Lower leg skin (tissue), 4 donors: ENCODE measurements around the gene RETREG3. TPM values are rescaled to one million over a fixed set of nuclear protein-coding genes. Genes with fewer than 3 reads are reported as not detected.

Source experiments
- DNase-seq, 2 donors: peaks; one replicate each; pipeline ENCODE4 v3.0.0-alpha.2; 2019; ENCODE audit warnings: low spot score in 2 of 2
- H3K4me3 ChIP-seq: fragments of 200-600 bp; sonication (generic); 2 replicates; pipeline ENCODE4 v1.5.1; 2017; ENCODE audit warnings: mild to moderate bottlenecking, low read depth; ENCODE audit not compliant: poor library complexity, severe bottlenecking
- POLR2A ChIP-seq, 2 donors: fragments of 450-650 bp; IDR thresholded peaks; one replicate each; pipeline ENCODE4 v1.6.1; 2016 to 2017; ENCODE audit warnings: antibody characterized with exemption in 2 of 2, mild to moderate bottlenecking in 1 of 2, moderate library complexity in 1 of 2
- WGBS, 2 donors: methylation state at CpG; one replicate each; pipeline ENCODE4 v1.1.5; 2018; 5-methylcytosine and 5-hydroxymethylcytosine counted together
- intact Hi-C: fragments of 100-400 bp; cut with DNase I; formaldehyde crosslinking; loops from one replicate; pipeline ENCODE4 v1.15.0; 2023; ENCODE audit warnings: low total_unique reads
- total RNA-seq, 4 donors: library from RNA; depleted of rRNA; stranded (reverse); fragments of >200 nt; gene quantifications; one replicate each; pipeline ENCODE4 v1.1.0, GENCODE V29; 2016
- TF ChIP-seq, protein P1 (sequence below), 3 donors: fragments of 450-650 bp; IDR thresholded peaks; one replicate each; pipeline ENCODE4 v1.5.1; 2016; ENCODE audit warnings: antibody characterized with exemption in 3 of 3, mild to moderate bottlenecking in 3 of 3, moderate library complexity in 2 of 3

RETREG3 gene
- total RNA-seq, 4 donors from 2014 or later, result 69.4 to 106 (median 84.3) TPM

DNA sequence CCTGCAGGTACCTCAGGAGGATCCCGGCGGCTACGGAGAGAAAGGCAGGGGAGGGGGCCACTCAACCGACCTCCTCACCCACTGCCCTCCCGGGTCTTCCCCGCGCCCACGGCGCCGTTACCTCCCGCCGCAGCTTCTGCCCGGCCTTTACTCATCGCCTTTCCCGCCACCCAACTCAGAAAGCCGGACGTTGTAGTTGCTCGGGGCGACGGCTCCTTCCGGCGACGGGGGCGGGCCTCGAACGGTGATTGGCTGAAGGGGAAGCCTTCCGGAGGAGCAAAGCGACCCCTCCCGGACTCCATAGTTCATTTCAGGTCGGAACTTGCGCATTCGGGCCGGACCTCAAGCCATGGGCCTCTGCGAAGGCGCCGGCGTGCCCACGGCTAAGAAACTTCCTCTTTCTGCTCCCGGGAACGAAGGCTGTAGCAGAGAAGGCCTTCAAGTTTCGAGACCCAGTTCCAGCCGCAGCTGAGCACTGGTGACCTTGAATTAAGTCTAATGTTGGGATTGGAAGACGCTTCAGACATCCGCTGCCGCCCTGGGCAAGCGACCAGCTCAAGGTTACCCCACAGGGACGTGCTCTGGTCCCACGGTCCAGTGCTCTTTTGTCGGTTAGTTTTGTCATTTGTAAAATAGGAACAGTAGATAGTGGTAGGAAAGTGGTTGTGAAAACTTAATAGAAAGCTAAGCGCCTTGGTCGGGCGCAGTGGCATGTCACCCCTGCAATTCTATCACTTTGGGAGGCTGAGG lies 31.5 kb downstream of the RETREG3 start, which contains the start of gene PSMC3IP:
Gene PSMC3IP (minus strand): TSS at position 198 of the 750 bp plus-strand sequence. CDS start 43 bp downstream, at position 155.
- intact Hi-C loops, result loop anchor here (10.0 kb wide), 1 partner anchor 107 kb away; the partner anchor contains the start of genes CCR10 and CNTNAP1
- DNase-seq, result peak; percentile 95 to 99
- 0 to 1% methylated on average over 43 to 47 of the region's 52 CpGs for WGBS, 2 donors
- H3K4me3 ChIP-seq, result peak within 1 kb of the TSS; percentile 38
- TF ChIP-seq, protein P1, sequence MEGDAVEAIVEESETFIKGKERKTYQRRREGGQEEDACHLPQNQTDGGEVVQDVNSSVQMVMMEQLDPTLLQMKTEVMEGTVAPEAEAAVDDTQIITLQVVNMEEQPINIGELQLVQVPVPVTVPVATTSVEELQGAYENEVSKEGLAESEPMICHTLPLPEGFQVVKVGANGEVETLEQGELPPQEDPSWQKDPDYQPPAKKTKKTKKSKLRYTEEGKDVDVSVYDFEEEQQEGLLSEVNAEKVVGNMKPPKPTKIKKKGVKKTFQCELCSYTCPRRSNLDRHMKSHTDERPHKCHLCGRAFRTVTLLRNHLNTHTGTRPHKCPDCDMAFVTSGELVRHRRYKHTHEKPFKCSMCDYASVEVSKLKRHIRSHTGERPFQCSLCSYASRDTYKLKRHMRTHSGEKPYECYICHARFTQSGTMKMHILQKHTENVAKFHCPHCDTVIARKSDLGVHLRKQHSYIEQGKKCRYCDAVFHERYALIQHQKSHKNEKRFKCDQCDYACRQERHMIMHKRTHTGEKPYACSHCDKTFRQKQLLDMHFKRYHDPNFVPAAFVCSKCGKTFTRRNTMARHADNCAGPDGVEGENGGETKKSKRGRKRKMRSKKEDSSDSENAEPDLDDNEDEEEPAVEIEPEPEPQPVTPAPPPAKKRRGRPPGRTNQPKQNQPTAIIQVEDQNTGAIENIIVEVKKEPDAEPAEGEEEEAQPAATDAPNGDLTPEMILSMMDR (IDR thresholded peaks at IDR 0.05), result peak in 1 of 3 donors; percentile 7
- no peak for TF ChIP-seq POLR2A (IDR thresholded peaks at IDR 0.05)

- 4% methylated on average over 17 to 18 of the region's 18 CpGs for WGBS, 2 donors
- TF ChIP-seq POLR2A (IDR thresholded peaks at IDR 0.05), result no peak
- TF ChIP-seq, protein P1 (IDR thresholded peaks at IDR 0.05), result no peak
- no peak for DNase-seq
- intact Hi-C loops, result loop anchor here (10.0 kb wide), 1 partner anchor 108 kb away; the partner anchor contains the start of genes CCR10 and CNTNAP1
- peak overlapping the region; percentile 33 for H3K4me3 ChIP-seq
These were observed 32.0 kb downstream of the RETREG3 start for GRCh38 chr17:42577140-42577531.

- no peak overlapping the region for H3K4me3 ChIP-seq
- TF ChIP-seq, protein P1 (IDR thresholded peaks at IDR 0.05), result no peak
- TF ChIP-seq POLR2A (IDR thresholded peaks at IDR 0.05), result no peak
- no peak for DNase-seq
- intact Hi-C loops, result loop anchor here (10.0 kb wide), 1 partner anchor 110 kb away; the partner anchor contains the start of genes CCR10 and CNTNAP1
- 82 to 83% methylated on average over 3 of the region's 3 CpGs for WGBS, 2 donors
These were observed 34.7 kb downstream of the RETREG3 start for GRCh38 chr17:42574463-42574862.

DNA sequence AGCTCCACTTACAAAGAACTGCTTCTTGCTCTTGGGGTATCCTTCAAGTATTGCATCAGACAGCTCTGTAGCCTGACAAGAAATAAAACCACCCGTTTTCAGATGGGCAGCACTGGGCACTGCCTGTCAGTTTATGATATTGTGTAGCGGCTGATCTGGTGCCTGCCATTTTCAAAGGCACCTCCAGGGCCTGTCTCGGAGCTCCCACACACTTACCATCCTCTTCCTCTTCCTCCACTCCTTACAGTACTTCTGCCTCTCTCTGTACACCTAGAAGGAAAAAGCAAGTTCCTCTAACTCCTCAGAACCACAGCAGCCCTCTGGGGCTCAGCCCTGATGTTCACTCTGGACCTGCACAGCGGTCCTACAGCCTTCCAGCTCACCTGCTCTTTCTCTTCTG lies 36.1 kb downstream of the RETREG3 start:
- intact Hi-C loops, result loop anchor here (10.0 kb wide), 1 partner anchor 112 kb away; the partner anchor contains the start of genes CCR10 and CNTNAP1
- WGBS, 2 donors, result 76 to 78% methylated on average over 4 of the region's 4 CpGs
- no peak for TF ChIP-seq POLR2A (IDR thresholded peaks at IDR 0.05)
- TF ChIP-seq, protein P1 (IDR thresholded peaks at IDR 0.05), result no peak
- no peak overlapping the region for H3K4me3 ChIP-seq
- no peak for DNase-seq

DNA sequence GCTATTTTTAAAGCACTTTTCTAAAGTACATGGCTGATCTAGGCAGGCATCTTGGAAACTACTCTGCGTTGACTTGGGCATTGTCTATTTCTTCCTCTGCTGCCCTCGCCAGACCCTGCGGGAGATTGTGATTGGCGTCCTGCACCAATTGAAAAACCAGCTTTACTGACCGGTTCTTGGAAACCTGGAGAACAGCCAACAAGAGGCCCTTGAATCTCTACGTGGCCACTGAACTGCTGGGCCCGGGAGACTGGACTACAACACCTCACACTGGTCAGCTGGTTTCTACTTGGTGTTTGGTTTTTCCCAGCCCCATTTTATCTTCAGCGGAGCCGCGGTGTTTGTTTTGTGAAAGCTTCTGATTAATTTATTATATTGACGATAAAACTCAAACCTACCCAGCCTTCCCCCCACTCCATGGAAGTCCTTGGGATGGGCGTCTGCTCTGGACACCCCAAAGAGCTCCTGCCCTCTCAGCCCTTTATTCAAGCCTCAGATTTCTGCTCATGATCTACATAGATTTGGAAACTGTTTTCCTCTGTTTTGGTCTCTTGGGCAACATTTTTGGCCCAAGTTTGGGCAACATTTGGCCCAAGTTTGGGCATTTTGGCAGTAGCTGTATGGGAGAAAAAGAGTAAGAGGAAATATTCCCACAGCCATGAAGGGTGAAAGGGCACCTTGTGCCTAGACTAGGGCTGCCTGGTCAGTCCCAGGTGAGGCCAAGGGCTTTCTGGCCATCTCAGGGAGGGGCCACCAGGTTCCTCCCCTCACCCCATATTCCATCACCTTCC lies 37.5 kb downstream of the RETREG3 start:
- TF ChIP-seq POLR2A (IDR thresholded peaks at IDR 0.05), result no peak
- TF ChIP-seq, protein P1 (IDR thresholded peaks at IDR 0.05), result no peak
- DNase-seq, result no peak
- intact Hi-C loops, result loop anchor here (10.0 kb wide), 1 partner anchor 113 kb away; the partner anchor contains the start of genes CCR10 and CNTNAP1
- no peak overlapping the region for H3K4me3 ChIP-seq
- WGBS, 2 donors, result 77 to 85% methylated on average over 12 of the region's 12 CpGs
